ENCODE data around the gene EVC2.

EVC2 gene

DNA sequence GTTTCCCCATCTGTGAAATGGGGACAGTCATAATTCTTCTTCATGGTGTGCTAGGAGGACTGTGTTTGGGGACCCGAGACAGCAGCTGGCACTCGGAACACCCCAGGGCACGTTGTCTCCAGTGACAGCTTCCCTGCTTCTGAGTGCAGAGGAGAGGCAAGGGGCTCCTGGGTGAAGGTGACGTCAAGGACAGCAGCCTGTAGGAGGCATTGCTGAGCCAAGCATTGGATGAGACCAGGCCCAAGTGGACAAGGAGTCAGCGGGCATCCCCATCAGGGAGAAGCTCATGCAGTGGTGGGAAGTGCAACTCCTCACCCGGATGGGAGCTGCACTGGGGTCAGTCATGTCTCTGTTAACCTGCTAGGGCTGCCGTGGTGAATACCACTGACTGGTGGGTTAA, 48.7 kb upstream of the EVC2 start:
- Histone ChIP-seq H3K27me3 (ENCODE audit: low read depth, low read length) (no peaks in the 10 kb centered on the region), H3K4me2 (ENCODE audit: low read length) (no peak overlapping the region), H3K4me1 (ENCODE audit: low read length) (peaks cover 28% of the 10 kb centered on the region), H3K4me3 (ENCODE audit: low read length) (no peak overlapping the region), H3K27ac (ENCODE audit: low read length) (no peak overlapping the region), H3K36me3 (replicated peaks; ENCODE audit: low read depth, low read length) (peaks cover 6% of the 10 kb centered on the region), H3K9me3 (ENCODE audit: insufficient read depth, low read length) (no peaks in the 10 kb centered on the region), H3K9ac (ENCODE audit: low read length) (no peak overlapping the region), H2AFZ (ENCODE audit: low read depth, low read length) (no peak overlapping the region), H3K79me2 (ENCODE audit: low read length) (no peaks in the 10 kb centered on the region), H4K20me1 (ENCODE audit: insufficient read depth, low read length) (peaks cover 13% of the 10 kb centered on the region)
- TF ChIP-seq, protein P1, sequence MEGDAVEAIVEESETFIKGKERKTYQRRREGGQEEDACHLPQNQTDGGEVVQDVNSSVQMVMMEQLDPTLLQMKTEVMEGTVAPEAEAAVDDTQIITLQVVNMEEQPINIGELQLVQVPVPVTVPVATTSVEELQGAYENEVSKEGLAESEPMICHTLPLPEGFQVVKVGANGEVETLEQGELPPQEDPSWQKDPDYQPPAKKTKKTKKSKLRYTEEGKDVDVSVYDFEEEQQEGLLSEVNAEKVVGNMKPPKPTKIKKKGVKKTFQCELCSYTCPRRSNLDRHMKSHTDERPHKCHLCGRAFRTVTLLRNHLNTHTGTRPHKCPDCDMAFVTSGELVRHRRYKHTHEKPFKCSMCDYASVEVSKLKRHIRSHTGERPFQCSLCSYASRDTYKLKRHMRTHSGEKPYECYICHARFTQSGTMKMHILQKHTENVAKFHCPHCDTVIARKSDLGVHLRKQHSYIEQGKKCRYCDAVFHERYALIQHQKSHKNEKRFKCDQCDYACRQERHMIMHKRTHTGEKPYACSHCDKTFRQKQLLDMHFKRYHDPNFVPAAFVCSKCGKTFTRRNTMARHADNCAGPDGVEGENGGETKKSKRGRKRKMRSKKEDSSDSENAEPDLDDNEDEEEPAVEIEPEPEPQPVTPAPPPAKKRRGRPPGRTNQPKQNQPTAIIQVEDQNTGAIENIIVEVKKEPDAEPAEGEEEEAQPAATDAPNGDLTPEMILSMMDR (IDR thresholded peaks at IDR 0.05; ENCODE audit: low read depth, low read length): no peak
- TF ChIP-seq EZH2phosphoT487 (IDR thresholded peaks at IDR 0.05; ENCODE audit: low read depth): no peak

DNA sequence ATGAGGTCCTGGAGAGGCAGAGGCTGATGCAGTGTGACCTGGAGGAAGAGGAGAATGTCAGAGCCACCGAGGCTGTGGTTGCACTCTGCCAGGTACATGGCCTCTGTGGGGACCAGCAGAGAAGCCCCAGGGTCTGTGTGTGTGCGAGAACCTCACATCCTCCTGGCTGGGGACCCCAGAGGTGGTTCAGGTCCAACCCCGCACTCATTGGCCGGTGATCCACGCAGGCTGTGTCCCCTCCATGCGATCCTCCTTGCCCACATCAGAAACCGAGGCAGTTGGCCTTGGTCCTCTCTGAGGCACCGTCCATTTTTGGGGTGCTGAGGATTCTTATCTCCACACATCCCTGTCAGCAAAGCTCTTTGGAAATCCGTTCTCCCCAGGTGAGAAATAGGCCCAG, 47.9 kb upstream of the EVC2 start:
- Histone ChIP-seq H3K4me1 (ENCODE audit: low read length) (peaks cover 28% of the 10 kb centered on the region), H3K4me2 (ENCODE audit: low read length) (no peak overlapping the region), H2AFZ (ENCODE audit: low read depth, low read length) (no peak overlapping the region), H3K27ac (ENCODE audit: low read length) (no peak overlapping the region), H3K79me2 (ENCODE audit: low read length) (no peaks in the 10 kb centered on the region), H3K36me3 (replicated peaks; ENCODE audit: low read depth, low read length) (peaks cover 6% of the 10 kb centered on the region), H3K4me3 (ENCODE audit: low read length) (no peak overlapping the region), H3K27me3 (ENCODE audit: low read depth, low read length) (no peaks in the 10 kb centered on the region), H4K20me1 (ENCODE audit: insufficient read depth, low read length) (peaks cover 13% of the 10 kb centered on the region), H3K9me3 (ENCODE audit: insufficient read depth, low read length) (no peaks in the 10 kb centered on the region), H3K9ac (ENCODE audit: low read length) (no peak overlapping the region)
- TF ChIP-seq, protein P1 (IDR thresholded peaks at IDR 0.05; ENCODE audit: low read depth, low read length): no peak
- no peak for TF ChIP-seq EZH2phosphoT487 (IDR thresholded peaks at IDR 0.05; ENCODE audit: low read depth)

DNA sequence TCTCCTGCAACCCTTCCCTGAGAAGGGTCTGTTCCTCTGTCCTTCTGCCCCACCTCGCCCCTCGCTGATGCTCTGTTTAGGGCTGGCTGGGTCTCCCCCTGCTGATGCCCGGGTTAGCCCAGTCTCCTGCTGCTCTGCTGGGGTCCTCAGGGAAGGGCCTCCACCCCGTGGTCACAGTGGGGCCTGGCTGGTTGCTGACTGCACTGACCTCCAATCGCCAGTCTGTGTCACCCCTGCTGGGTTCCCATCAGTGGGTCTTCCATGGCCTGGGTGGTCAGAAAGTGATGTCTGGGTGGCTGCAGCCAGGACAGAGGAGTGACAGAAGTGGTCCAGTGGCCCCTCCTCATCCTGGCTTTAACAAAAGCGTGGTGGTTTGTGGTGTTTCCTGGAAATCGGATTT, 47.3 kb upstream of the EVC2 start:
- H3K4me1 ChIP-seq (ENCODE audit: low read length): peaks cover 28% of the 10 kb centered on the region
- peaks cover 6% of the 10 kb centered on the region for H3K36me3 ChIP-seq (replicated peaks; ENCODE audit: low read depth, low read length)
- H3K4me2 ChIP-seq (ENCODE audit: low read length): no peak overlapping the region
- peaks cover 13% of the 10 kb centered on the region for H4K20me1 ChIP-seq (ENCODE audit: insufficient read depth, low read length)
- TF ChIP-seq EZH2phosphoT487 (IDR thresholded peaks at IDR 0.05; ENCODE audit: low read depth): no peak
- TF ChIP-seq, protein P1 (IDR thresholded peaks at IDR 0.05; ENCODE audit: low read depth, low read length): no peak
- no peak overlapping the region for H3K27ac ChIP-seq (ENCODE audit: low read length)
- no peak overlapping the region for H3K4me3 ChIP-seq (ENCODE audit: low read length)
- no peaks in the 10 kb centered on the region for H3K79me2 ChIP-seq (ENCODE audit: low read length)
- H3K9me3 ChIP-seq (ENCODE audit: insufficient read depth, low read length): no peaks in the 10 kb centered on the region
- no peaks in the 10 kb centered on the region for H3K27me3 ChIP-seq (ENCODE audit: low read depth, low read length)
- no peak overlapping the region for H2AFZ ChIP-seq (ENCODE audit: low read depth, low read length)
- H3K9ac ChIP-seq (ENCODE audit: low read length): no peak overlapping the region

DNA sequence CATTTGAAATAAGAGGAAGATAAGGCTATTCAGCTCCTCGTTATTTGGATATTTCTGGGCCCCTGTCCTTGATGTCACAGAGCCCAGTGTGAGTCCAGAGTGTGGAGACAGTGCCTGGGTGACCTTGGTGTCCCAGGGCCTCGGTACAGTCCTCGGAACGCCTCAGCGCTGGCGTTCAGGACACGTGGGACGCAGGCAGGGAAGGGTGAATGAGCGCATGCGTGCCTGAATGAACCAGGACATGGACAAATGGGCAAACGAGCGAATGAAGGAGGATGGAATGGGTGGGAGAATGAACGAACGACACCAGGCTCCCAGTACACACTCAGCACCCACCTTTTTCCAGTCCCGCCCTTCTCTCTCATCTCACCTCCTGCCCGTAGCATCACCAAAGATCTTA, 46.8 kb upstream of the EVC2 start:
- Histone ChIP-seq H3K36me3 (replicated peaks; ENCODE audit: low read depth, low read length) (peaks cover 6% of the 10 kb centered on the region), H3K4me2 (ENCODE audit: low read length) (no peak overlapping the region)

More for the DNA sequence above, 46.8 kb upstream of the EVC2 start:
- Histone ChIP-seq H3K9me3 (ENCODE audit: insufficient read depth, low read length) (no peaks in the 10 kb centered on the region), H2AFZ (ENCODE audit: low read depth, low read length) (no peak overlapping the region), H3K9ac (ENCODE audit: low read length) (no peak overlapping the region), H3K79me2 (ENCODE audit: low read length) (no peaks in the 10 kb centered on the region), H3K27me3 (ENCODE audit: low read depth, low read length) (no peaks in the 10 kb centered on the region), H4K20me1 (ENCODE audit: insufficient read depth, low read length) (peaks cover 13% of the 10 kb centered on the region), H3K4me3 (ENCODE audit: low read length) (no peak overlapping the region), H3K27ac (ENCODE audit: low read length) (no peak overlapping the region), H3K4me1 (ENCODE audit: low read length) (peaks cover 28% of the 10 kb centered on the region)
- no peak for TF ChIP-seq EZH2phosphoT487 (IDR thresholded peaks at IDR 0.05; ENCODE audit: low read depth)
- TF ChIP-seq, protein P1 (IDR thresholded peaks at IDR 0.05; ENCODE audit: low read depth, low read length): no peak

All from OCI-LY3 (cell line).